Activated CD8-positive, alpha-beta T cell treated with anti-CD3 and anti-CD28 coated beads for 36 hours (primary cell): ENCODE results near the gene CC2D1B. TPM values are rescaled to one million over a fixed set of nuclear protein-coding genes. Genes with fewer than 3 reads are reported as not detected.

ENCODE experiments used
- ATAC-seq: fragments of 200-7000 bp; cut with Tn5 transposase; one replicate; pipeline ENCODE4 v1.10.0; 2021; ENCODE audit warnings: mild to moderate bottlenecking, moderate library complexity
- CTCF ChIA-PET: fragments of 350-600 bp; sonication (Branson Sonifier 250); formaldehyde crosslinking; loops from one replicate; lab custom pipeline; 2021; ENCODE audit warnings: antibody characterized with exemption; lab: Charles Lee
- POLR2A ChIA-PET: fragments of 350-600 bp; sonication (Branson Sonifier 250); formaldehyde crosslinking; loops from one replicate; lab custom pipeline; 2021; ENCODE audit warnings: antibody characterized with exemption; lab: Charles Lee
- DNase-seq: peaks from one replicate; pipeline ENCODE4 v3.0.0-alpha.2; 2020
- H3K27ac Mint-ChIP-seq: one replicate; pipeline ENCODE4 v1.8.0; 2021; ENCODE audit warnings: mild to moderate bottlenecking, mixed read lengths
- H3K27me3 Mint-ChIP-seq: one replicate; pipeline ENCODE4 v1.8.0; 2021; ENCODE audit warnings: mixed read lengths
- H3K36me3 Mint-ChIP-seq: one replicate; pipeline ENCODE4 v1.8.0; 2021; ENCODE audit warnings: low read depth, mixed read lengths
- H3K4me1 Mint-ChIP-seq: one replicate; pipeline ENCODE4 v1.8.0; 2021; ENCODE audit warnings: low read depth, mixed read lengths
- H3K4me3 Mint-ChIP-seq: one replicate; pipeline ENCODE4 v1.8.0; 2021; ENCODE audit warnings: mild to moderate bottlenecking, moderate library complexity, mixed read lengths
- H3K9me3 Mint-ChIP-seq: one replicate; pipeline ENCODE4 v1.8.0; 2021; ENCODE audit warnings: mixed read lengths
- CTCF ChIP-seq: fragments of 200-600 bp; IDR thresholded peaks from one replicate; pipeline ENCODE4 v1.8.0; 2022; ENCODE audit warnings: antibody characterized with exemption, mild to moderate bottlenecking
- intact Hi-C: fragments of 100-400 bp; cut with micrococcal nuclease; formaldehyde crosslinking; loops from one replicate; pipeline ENCODE4 v1.10.0; 2022
- total RNA-seq, 2 experiments: library from RNA; stranded (reverse); gene quantifications; one replicate each; pipeline ENCODE4 v1.2.3, GENCODE V29; 2021

The CC2D1B gene
- total RNA-seq, 2 experiments from 2014 or later, result 17.1 to 19.4 TPM

- Mint-ChIP-seq H3K9me3 (no peaks in the 10 kb centered on the region), H3K27me3 (no peaks in the 10 kb centered on the region), H3K27ac (peak overlapping the region; percentile 62), H3K36me3 (peaks cover 12% of the 10 kb centered on the region), H3K4me1 (no peaks in the 10 kb centered on the region), H3K4me3 (no peak overlapping the region)
- ChIA-PET CTCF (no interaction called here), POLR2A (interaction anchor here (0.9 kb wide), 2 partner anchors 12 to 16 kb away, joined by 3 to 4 read pairs; no protein-coding TSS in a partner anchor)
- ATAC-seq (peak; percentile 30), DNase-seq (no peak)
- TF ChIP-seq CTCF, result no peak
- intact Hi-C loops, result no loop called here
These were observed 17.2 kb downstream of the CC2D1B start for GRCh38 chr1:52348704-52349300.

GRCh38 chr1:52346653-52347052 is 19.4 kb downstream of the CC2D1B start:
- CTCF ChIA-PET, result no interaction called here
- ATAC-seq (no peak), DNase-seq (no peak)
- H3K27ac Mint-ChIP-seq, result no peak overlapping the region
- intact Hi-C loops, result no loop called here
- no peaks in the 10 kb centered on the region for H3K27me3 Mint-ChIP-seq
- peaks cover 3% of the 10 kb centered on the region for H3K36me3 Mint-ChIP-seq
- H3K4me1 Mint-ChIP-seq, result no peaks in the 10 kb centered on the region
- POLR2A ChIA-PET, result no interaction called here
- TF ChIP-seq CTCF, result no peak
- no peaks in the 10 kb centered on the region for H3K9me3 Mint-ChIP-seq
- H3K4me3 Mint-ChIP-seq, result no peak overlapping the region

- no peak overlapping the region for H3K27ac Mint-ChIP-seq
- H3K27me3 Mint-ChIP-seq, result no peaks in the 10 kb centered on the region
- intact Hi-C loops, result no loop called here
- H3K36me3 Mint-ChIP-seq, result peaks cover under 1% of the 10 kb centered on the region
- H3K4me3 Mint-ChIP-seq, result no peak overlapping the region
- ATAC-seq (no peak), DNase-seq (no peak)
- ChIA-PET CTCF (interaction anchor here (1.1 kb wide), 1 partner anchor 10 kb away, joined by 3 read pairs; no protein-coding TSS in a partner anchor), POLR2A (no interaction called here)
- no peaks in the 10 kb centered on the region for H3K4me1 Mint-ChIP-seq
- TF ChIP-seq CTCF, result no peak
- H3K9me3 Mint-ChIP-seq, result no peaks in the 10 kb centered on the region
These were observed 20.8 kb downstream of the CC2D1B start for GRCh38 chr1:52345252-52345651.

GRCh38 chr1:52343979-52344378 is 22.0 kb downstream of the CC2D1B start:
- Mint-ChIP-seq H3K36me3 (no peaks in the 10 kb centered on the region), H3K27me3 (no peaks in the 10 kb centered on the region), H3K27ac (no peak overlapping the region), H3K4me3 (no peak overlapping the region), H3K4me1 (no peaks in the 10 kb centered on the region), H3K9me3 (no peaks in the 10 kb centered on the region)
- intact Hi-C loops, result no loop called here
- no peak for DNase-seq
- no peak for TF ChIP-seq CTCF
- CTCF ChIA-PET, result no interaction called here
- ATAC-seq, result no peak
- POLR2A ChIA-PET, result no interaction called here

GRCh38 chr1:52341655-52342260 is 24.2 kb downstream of the CC2D1B start:
- Mint-ChIP-seq H3K36me3 (no peaks in the 10 kb centered on the region), H3K9me3 (no peaks in the 10 kb centered on the region), H3K4me1 (no peaks in the 10 kb centered on the region), H3K27me3 (no peaks in the 10 kb centered on the region), H3K4me3 (no peak overlapping the region), H3K27ac (no peak overlapping the region)
- intact Hi-C loops, result no loop called here
- ATAC-seq, result no peak
- no peak for DNase-seq
- POLR2A ChIA-PET, result interaction anchor here (2.1 kb wide), 1 partner anchor 10 kb away, joined by 8 read pairs; no protein-coding TSS in a partner anchor
- no peak for TF ChIP-seq CTCF
- CTCF ChIA-PET, result interaction anchor here (1.4 kb wide), 1 partner anchor 12 kb away, joined by 4 read pairs; no protein-coding TSS in a partner anchor
